Stomach (tissue), 4 donors: Measurements from ENCODE around the gene FLNC.

Experiments used
- EP300 ChIP-seq: sonication (generic); formaldehyde crosslinking; IDR thresholded peaks from one replicate; pipeline ENCODE4 v1.6.1; 2017; ENCODE audit warnings: antibody characterized with exemption
- POLR2A ChIP-seq, 4 donors: fragments of 450-650 bp; IDR thresholded peaks; one replicate each; pipeline ENCODE4 v1.6.1; 2016; ENCODE audit warnings: antibody characterized with exemption in 4 of 4, control low read depth in 2 of 4, mild to moderate bottlenecking in 1 of 4, moderate library complexity in 1 of 4
- POLR2AphosphoS5 ChIP-seq, 3 donors: sonication (generic); formaldehyde crosslinking; IDR thresholded peaks; one replicate each; pipeline ENCODE4 v1.6.1; 2016; ENCODE audit warnings: antibody characterized with exemption in 3 of 3
- TF ChIP-seq, protein P1 (sequence below), 7 experiments: fragments of 450-650 bp in 4 of 7; fragments of 200-600 bp in 3 of 7; sonication (generic) in 3 of 7; IDR thresholded peaks; one replicate each; pipeline ENCODE4 v1.5.1; 2016 to 2019; ENCODE audit warnings: antibody characterized with exemption in 7 of 7, control low read depth in 2 of 7, mild to moderate bottlenecking in 1 of 7

DNA sequence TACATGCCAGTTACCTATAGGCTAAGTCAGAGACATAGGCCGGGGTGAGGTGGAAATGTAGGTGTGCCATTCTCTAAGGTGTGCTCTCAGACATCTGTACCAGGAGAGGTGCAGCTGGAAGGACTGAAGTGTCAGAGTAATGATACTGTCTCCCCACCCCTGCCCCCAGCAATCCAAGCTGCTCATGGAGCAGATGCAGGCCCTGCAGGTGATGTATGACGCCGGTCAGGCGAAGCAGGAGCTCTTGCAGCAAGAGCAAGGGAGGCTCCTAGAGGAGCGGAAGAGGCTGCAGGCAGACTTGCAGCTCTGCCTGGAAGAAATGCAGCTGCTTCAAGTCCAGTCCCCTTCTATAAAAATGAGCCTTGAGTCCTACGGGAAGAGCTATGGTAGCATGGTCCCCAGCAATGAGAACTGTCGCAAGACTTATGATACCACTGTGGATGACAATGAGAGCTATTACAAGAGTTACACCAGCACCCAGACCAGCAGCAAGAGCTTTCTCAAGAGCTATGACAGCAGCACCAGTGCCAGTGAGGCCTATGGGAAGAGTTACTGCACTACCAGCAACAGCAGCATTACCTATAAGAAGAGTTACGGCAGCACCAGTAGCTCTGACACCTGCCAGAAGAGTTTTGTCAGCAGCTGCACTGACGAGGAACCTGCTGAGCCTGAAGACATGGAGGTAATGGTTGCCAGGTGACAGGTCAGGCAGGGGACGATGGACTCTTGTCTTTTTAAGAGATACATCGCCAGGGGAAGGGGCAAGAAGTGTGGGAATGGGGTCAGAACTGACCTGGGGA lies 18.4 kb upstream of the FLNC start:
- TF ChIP-seq POLR2AphosphoS5 (IDR thresholded peaks at IDR 0.05): no peak
- no peak for TF ChIP-seq POLR2A (IDR thresholded peaks at IDR 0.05)
- TF ChIP-seq, protein P1, sequence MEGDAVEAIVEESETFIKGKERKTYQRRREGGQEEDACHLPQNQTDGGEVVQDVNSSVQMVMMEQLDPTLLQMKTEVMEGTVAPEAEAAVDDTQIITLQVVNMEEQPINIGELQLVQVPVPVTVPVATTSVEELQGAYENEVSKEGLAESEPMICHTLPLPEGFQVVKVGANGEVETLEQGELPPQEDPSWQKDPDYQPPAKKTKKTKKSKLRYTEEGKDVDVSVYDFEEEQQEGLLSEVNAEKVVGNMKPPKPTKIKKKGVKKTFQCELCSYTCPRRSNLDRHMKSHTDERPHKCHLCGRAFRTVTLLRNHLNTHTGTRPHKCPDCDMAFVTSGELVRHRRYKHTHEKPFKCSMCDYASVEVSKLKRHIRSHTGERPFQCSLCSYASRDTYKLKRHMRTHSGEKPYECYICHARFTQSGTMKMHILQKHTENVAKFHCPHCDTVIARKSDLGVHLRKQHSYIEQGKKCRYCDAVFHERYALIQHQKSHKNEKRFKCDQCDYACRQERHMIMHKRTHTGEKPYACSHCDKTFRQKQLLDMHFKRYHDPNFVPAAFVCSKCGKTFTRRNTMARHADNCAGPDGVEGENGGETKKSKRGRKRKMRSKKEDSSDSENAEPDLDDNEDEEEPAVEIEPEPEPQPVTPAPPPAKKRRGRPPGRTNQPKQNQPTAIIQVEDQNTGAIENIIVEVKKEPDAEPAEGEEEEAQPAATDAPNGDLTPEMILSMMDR (IDR thresholded peaks at IDR 0.05): no peak
- no peak for TF ChIP-seq EP300
